ENCODE results near the gene PDE4D. TPM values are rescaled to one million over a fixed set of nuclear protein-coding genes. Genes with fewer than 3 reads are reported as not detected.

Gene PDE4D
- total RNA-seq, 1 experiment from 2014 or later, result 2.4 TPM

DNA sequence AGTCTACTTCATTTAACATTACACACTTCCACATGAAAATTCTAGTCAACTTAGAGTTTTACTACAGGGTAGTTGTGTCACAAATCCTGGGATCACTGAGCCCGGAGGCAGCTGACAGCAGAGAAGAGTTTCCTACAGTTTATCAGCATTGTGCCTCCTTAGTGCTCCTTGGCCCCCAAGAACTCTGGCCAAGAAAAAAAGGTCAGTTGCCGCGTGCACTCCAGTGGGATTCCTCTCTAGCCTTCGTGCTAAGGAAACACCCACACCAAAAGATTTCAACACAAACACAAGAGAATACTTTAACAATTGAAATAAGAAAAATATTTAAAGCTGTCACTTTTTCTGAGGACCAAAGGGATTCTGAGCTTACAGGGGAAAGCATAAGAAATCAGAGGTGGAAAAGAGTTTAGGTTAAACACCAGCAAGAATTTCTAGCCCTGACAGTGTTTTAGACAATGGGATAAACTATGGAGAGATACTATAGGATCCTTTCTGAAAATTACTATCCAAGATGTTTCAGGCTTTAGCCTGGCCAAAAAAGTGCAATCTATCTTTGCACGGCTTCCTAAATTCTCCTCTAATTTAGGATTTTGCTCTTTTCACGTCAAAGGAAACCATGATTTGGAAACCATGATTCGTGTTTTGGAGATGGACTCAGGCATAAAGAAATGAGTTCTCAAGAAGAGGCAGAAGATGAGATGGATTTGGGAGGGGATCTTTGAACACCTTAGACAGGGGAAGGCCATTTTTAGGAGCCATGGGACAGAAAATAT, 703.9 kb downstream of the PDE4D start:
- no peaks in the 10 kb centered on the region for H3K36me3 ChIP-seq (ENCODE audit: control insufficient read depth, insufficient read depth, low read length)
- H3K9me3 ChIP-seq (ENCODE audit: control insufficient read depth, insufficient read depth, low read depth, low read length), result no peaks in the 10 kb centered on the region
- no TSS peak for BruUV-seq (replicated peaks)
- peaks cover 3% of the 10 kb centered on the region; the same call in 1 of the 2 replicates for H3K27me3 ChIP-seq (ENCODE audit: control insufficient read depth, insufficient read depth, low read length)
- H3K27ac ChIP-seq (ENCODE audit: low read length), result no peak overlapping the region
- in situ Hi-C loops (cut with HindIII; ENCODE audit: low pct_unique_long_range_greater_than_20kb, low sequenced_read_pairs), result no loop called here
- TF ChIP-seq SIN3A (IDR thresholded peaks at IDR 0.05; ENCODE audit: borderline replicate concordance, insufficient read depth, low read depth, low read length) (no peak), POLR2AphosphoS5 (IDR thresholded peaks at IDR 0.05; ENCODE audit: low read depth, low read length) (no peak), TCF7L2 (IDR thresholded peaks at IDR 0.05; ENCODE audit: low read depth, low read length) (no peak)
- TF ChIP-seq, protein P1, sequence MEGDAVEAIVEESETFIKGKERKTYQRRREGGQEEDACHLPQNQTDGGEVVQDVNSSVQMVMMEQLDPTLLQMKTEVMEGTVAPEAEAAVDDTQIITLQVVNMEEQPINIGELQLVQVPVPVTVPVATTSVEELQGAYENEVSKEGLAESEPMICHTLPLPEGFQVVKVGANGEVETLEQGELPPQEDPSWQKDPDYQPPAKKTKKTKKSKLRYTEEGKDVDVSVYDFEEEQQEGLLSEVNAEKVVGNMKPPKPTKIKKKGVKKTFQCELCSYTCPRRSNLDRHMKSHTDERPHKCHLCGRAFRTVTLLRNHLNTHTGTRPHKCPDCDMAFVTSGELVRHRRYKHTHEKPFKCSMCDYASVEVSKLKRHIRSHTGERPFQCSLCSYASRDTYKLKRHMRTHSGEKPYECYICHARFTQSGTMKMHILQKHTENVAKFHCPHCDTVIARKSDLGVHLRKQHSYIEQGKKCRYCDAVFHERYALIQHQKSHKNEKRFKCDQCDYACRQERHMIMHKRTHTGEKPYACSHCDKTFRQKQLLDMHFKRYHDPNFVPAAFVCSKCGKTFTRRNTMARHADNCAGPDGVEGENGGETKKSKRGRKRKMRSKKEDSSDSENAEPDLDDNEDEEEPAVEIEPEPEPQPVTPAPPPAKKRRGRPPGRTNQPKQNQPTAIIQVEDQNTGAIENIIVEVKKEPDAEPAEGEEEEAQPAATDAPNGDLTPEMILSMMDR (IDR thresholded peaks at IDR 0.05), result no peak
- TF ChIP-seq, protein P2, sequence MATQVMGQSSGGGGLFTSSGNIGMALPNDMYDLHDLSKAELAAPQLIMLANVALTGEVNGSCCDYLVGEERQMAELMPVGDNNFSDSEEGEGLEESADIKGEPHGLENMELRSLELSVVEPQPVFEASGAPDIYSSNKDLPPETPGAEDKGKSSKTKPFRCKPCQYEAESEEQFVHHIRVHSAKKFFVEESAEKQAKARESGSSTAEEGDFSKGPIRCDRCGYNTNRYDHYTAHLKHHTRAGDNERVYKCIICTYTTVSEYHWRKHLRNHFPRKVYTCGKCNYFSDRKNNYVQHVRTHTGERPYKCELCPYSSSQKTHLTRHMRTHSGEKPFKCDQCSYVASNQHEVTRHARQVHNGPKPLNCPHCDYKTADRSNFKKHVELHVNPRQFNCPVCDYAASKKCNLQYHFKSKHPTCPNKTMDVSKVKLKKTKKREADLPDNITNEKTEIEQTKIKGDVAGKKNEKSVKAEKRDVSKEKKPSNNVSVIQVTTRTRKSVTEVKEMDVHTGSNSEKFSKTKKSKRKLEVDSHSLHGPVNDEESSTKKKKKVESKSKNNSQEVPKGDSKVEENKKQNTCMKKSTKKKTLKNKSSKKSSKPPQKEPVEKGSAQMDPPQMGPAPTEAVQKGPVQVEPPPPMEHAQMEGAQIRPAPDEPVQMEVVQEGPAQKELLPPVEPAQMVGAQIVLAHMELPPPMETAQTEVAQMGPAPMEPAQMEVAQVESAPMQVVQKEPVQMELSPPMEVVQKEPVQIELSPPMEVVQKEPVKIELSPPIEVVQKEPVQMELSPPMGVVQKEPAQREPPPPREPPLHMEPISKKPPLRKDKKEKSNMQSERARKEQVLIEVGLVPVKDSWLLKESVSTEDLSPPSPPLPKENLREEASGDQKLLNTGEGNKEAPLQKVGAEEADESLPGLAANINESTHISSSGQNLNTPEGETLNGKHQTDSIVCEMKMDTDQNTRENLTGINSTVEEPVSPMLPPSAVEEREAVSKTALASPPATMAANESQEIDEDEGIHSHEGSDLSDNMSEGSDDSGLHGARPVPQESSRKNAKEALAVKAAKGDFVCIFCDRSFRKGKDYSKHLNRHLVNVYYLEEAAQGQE (IDR thresholded peaks at IDR 0.05; ENCODE audit: insufficient read depth in 1 of 2, low read depth in 2 of 2, low read length in 1 of 2), result no peak
- ChIA-PET POLR2A (no interaction called here), CTCF (no interaction called here)
- no peak for DNase-seq (ENCODE audit: low read depth, low spot score)
- no peaks in the 10 kb centered on the region; the same call in 1 of the 2 replicates for H3K4me1 ChIP-seq (ENCODE audit: control insufficient read depth, insufficient read depth, low read length)
- H3K4me3 ChIP-seq (ENCODE audit: low read depth in 2 of 2, low read length in 2 of 2), result no peak overlapping the region
- no peak for ATAC-seq
- intact Hi-C loops (cut with micrococcal nuclease; ENCODE audit: unreplicated experiment), result loop anchor here (2.0 to 5.0 kb wide), 2 partner anchors 177 to 483 kb away; no protein-coding TSS in a partner anchor

DNA sequence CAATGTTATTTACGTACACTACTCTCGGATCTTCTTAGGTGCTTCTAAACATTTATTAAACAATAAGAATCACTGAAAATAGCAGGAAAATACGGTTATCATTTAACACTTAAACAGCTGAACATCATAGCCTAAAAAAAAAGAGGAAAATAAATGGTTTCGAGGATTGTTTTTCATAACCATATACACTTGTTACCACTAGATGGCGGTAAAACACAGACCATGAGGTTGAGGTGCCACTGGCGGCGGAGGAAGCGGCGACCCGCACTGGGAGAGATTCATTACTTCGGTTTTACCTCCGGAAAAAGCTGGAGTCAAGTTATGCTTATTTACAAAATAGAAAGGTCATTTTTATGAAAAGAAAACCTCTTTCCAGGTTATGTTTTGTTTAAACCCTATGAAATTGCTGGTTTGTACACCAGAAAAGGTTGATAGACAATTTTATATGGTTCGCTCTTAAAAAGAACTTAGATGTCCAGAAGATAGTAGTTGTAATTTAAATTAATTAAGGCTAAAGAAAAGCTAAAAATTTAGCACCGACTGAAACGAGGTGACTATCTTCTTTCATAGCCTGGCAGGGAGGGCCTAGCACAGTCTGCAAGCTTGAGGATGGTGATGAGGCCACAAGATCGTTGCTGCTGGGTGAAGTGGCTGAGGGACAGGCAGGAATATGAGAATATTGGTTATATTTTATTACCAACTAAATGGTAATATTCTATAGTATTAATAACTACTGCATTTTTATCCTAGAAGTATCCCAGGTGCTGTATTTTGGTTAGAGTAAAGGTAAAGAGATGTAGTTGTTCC, 704.9 kb downstream of the PDE4D start:
- H3K27me3 ChIP-seq (ENCODE audit: control insufficient read depth, insufficient read depth, low read length), result peaks cover 4% of the 10 kb centered on the region; the same call in 1 of the 2 replicates
- ChIA-PET POLR2A (no interaction called here), CTCF (interaction anchor here (0.8 to 2.1 kb wide), 4 partner anchors 14 to 192 kb away, joined by 3 to 13 read pairs (median 4); no protein-coding TSS in a partner anchor)
- TF ChIP-seq, protein P1 (IDR thresholded peaks at IDR 0.05), result peak; percentile 79
- TF ChIP-seq SIN3A (IDR thresholded peaks at IDR 0.05; ENCODE audit: borderline replicate concordance, insufficient read depth, low read depth, low read length) (no peak), POLR2AphosphoS5 (IDR thresholded peaks at IDR 0.05; ENCODE audit: low read depth, low read length) (no peak)
- no peak overlapping the region for H3K4me3 ChIP-seq (ENCODE audit: low read depth in 2 of 2, low read length in 2 of 2)
- in situ Hi-C loops (cut with HindIII; ENCODE audit: low pct_unique_long_range_greater_than_20kb, low sequenced_read_pairs), result no loop called here
- H3K36me3 ChIP-seq (ENCODE audit: control insufficient read depth, insufficient read depth, low read length), result no peaks in the 10 kb centered on the region
- no peaks in the 10 kb centered on the region; the same call in 1 of the 2 replicates for H3K4me1 ChIP-seq (ENCODE audit: control insufficient read depth, insufficient read depth, low read length)
- DNase-seq (ENCODE audit: low read depth, low spot score) (no peak), ATAC-seq (peak; percentile 87)
- intact Hi-C loops (cut with micrococcal nuclease; ENCODE audit: unreplicated experiment), result loop anchor here (1.0 to 5.0 kb wide), 4 partner anchors 178 to 612 kb away; no protein-coding TSS in a partner anchor
- H3K9me3 ChIP-seq (ENCODE audit: control insufficient read depth, insufficient read depth, low read depth, low read length), result no peaks in the 10 kb centered on the region
- BruUV-seq (replicated peaks), result no TSS peak
- no peak overlapping the region for H3K27ac ChIP-seq (ENCODE audit: low read length)
